Ramos (cell line): ENCODE data around the gene FBXO47.
"Not testable (repeated sequence)": the region's sequence is repeated elsewhere in the genome, so short reads cannot be mapped to it uniquely, and the experiment has no call there.

Source experiments
- in situ Hi-C: fragments of 300-500 bp; cut with MboI; formaldehyde crosslinking; loops from one replicate; pipeline ENCODE4 v1.14.3; 2022; ENCODE audit warnings: low sequenced_read_pairs; ENCODE audit not compliant: unreplicated experiment

FBXO47 gene

DNA sequence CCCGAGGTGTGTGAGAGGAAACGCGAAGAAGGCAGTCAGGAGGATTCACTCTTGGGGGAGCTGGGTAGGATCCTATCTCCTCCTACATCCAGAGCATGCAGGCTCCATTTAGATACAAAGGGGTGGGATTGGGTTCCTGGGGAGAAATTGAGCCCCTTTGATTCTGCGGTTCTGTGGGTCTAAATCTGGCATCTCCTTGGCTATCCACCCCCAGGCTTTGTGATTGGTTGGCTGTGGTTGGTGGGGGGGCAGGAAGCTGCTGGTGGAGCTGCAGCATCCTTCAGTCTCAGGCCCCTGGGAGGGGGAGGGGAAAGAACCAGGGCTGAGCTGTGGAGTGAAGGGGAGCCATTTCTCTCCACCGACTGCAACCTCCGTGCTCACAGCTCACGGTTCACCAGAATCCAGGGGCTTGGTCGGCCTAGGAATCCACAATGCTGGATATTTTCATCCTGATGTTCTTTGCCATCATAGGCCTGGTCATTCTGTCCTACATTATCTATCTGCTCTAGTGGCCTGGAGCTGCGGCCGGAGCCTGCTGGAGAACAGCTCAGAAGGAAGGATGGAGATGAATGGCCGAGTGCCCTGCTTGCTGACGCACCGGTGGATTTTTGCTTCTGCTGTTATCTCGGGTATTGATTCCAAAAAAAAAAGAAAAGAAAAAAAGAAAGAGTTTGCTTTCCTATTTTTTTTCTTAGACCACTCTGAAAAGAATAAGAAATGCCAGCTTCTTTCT is 41.8 kb downstream of the FBXO47 start, which contains the start of gene LASP1NB:
LASP1NB (plus strand) TSS at position 352 of the 733 bp plus-strand sequence.
- in situ Hi-C loops = no loop called here

DNA sequence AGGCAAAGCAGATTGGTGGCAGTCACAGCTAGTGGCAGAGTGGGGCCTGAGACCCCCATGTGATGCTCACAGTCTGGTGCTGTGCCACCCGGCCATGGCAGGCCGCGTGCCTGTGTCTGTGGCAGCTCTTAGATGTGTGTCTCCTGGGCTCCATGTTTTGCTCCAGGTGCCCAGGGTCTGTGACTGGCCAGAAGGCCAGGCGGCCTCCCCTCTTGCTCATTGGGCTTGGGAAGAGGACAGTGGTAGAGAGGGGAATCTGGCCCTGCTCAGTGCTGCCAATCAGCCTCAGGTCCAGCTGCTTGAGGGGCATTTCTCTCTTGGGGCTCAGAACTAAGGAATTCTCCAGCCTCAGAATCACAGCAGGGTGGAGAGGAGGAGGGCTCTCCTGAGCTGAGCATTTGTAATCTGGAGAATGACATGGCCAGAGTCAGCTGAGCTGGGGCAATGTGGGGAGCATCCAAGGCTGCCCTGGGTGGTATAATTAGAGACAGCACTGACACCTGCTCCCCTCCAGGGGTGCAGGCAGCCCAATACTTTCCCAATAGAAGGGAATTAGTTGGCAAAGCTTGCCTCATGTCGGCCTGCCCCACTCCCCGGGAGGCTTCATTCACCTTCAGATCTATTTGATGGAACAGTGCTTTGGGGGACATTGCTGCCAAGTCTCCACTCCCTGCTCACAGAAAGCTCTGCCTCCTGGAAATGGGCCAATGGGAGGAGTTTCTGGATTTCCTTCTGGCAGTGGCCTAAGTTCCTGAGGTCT is 44.5 kb downstream of the FBXO47 start:
- in situ Hi-C loops = no loop called here

GRCh38 chr17:38921756-38922411 is 45.3 kb downstream of the FBXO47 start:
- in situ Hi-C loops = no loop called here

DNA sequence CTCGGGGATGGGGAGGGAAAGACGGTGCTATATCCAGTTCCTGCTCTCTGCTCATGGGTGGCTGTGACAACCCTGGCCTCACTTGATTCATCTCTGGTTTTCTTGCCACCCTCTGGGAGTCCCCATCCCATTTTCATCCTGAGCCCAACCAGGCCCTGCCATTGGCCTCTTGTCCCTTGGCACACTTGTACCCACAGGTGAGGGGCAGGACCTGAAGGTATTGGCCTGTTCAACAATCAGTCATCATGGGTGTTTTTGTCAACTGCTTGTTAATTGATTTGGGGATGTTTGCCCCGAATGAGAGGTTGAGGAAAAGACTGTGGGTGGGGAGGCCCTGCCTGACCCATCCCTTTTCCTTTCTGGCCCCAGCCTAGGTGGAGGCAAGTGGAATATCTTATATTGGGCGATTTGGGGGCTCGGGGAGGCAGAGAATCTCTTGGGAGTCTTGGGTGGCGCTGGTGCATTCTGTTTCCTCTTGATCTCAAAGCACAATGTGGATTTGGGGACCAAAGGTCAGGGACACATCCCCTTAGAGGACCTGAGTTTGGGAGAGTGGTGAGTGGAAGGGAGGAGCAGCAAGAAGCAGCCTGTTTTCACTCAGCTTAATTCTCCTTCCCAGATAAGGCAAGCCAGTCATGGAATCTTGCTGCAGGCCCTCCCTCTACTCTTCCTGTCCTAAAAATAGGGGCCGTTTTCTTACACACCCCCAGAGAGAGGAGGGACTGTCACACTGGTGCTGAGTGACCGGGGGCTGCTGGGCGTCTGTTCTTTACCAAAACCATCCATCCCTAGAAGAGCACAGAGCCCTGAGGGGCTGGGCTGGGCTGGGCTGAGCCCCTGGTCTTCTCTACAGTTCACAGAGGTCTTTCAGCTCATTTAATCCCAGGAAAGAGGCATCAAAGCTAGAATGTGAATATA is 46.6 kb downstream of the FBXO47 start:
- in situ Hi-C loops = no loop called here

DNA sequence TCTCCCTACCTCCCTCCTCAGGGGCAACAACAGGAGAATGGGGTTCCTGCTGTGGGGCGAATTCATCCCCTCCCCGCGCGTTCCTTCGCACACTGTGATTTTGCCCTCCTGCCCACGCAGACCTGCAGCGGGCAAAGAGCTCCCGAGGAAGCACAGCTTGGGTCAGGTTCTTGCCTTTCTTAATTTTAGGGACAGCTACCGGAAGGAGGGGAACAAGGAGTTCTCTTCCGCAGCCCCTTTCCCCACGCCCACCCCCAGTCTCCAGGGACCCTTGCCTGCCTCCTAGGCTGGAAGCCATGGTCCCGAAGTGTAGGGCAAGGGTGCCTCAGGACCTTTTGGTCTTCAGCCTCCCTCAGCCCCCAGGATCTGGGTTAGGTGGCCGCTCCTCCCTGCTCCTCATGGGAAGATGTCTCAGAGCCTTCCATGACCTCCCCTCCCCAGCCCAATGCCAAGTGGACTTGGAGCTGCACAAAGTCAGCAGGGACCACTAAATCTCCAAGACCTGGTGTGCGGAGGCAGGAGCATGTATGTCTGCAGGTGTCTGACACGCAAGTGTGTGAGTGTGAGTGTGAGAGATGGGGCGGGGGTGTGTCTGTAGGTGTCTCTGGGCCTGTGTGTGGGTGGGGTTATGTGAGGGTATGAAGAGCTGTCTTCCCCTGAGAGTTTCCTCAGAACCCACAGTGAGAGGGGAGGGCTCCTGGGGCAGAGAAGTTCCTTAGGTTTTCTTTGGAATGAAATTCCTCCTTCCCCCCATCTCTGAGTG is 47.7 kb downstream of the FBXO47 start:
- in situ Hi-C loops = no loop called here

DNA sequence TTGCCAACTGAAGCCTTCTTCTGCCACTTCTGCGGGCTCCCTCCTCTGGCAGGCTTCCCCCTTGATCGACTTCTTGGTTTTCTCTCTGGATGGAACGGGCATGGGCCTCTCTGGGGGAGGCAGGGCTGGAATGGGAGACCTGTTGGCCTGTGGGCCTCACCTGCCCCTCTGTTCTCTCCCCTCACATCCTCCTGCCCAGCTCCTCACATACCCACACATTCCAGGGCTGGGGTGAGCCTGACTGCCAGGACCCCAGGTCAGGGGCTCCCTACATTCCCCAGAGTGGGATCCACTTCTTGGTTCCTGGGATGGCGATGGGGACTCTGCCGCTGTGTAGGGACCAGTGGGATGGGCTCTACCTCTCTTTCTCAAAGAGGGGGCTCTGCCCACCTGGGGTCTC is 48.3 kb downstream of the FBXO47 start:
- in situ Hi-C loops = no loop called here

DNA sequence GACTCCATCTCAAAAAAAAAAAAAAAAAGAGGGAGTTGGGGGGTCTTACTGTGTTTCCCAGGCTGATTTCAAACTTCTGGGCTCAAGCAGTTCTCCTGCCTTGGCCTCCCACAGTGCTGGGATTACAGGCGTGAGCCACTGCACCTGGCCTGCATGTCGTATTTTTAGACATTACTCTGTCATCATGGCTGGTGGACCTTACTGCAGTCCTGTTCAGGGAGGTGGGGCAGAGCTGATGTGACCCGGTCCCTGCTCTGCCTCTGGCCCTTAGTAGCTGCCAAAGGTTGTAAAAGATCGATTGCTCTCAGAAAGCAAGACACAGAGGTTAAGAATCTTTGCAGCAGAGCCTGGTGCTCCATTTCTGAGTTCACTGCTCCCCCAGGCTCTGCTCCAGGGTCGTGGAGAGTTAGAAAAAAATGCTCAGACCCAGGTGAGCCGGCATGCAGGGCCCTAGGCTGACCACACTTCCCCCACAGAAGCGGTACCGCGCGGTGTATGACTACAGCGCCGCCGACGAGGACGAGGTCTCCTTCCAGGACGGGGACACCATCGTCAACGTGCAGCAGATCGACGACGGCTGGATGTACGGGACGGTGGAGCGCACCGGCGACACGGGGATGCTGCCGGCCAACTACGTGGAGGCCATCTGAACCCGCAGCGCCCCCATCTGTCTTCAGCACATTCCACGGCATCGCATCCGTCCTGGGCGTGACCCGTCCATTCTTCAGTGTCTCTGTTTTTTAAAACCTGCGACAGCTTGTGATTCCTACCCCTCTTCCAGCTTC is 48.9 kb downstream of the FBXO47 start:
- in situ Hi-C loops = no loop called here

DNA sequence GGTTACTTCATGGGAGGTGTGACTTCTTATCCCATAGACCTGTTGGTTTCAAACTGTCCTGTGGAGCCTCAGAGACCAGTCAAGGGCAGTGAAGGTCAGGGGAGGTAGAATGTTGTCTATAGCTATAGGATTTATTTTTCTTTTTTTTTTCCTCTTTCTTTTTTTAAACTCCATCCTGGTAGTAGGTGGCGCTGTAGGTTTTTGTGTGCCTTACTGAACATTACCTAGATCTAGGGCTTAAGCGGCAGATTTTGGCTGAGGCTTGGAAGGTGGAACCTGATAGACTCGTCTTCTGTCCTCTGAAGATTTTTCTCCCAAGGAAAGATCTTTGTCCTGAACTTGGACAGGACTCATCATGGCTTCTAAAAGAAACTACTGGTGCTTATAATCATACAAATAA is 49.9 kb downstream of the FBXO47 start:
- in situ Hi-C loops = no loop called here

DNA sequence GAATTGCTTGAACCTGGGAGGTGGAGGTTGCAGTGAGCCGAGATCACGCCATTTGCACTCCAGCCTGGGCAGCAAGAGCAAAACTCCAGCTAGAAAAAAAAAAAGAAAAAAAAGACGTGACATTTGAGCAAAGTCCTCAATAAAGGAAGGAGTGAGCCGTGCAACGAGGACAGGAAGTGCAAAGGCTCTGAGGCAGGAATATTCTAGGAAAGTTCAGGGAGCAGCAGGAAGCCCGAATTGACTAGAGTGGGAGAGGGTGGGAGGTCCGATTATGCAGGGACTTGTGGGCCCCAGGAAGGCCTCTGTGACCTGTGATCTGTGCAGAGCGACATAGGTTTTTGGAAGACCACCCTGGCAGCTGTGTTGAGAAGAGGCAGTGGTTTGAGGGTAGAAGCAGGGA is 50.4 kb downstream of the FBXO47 start:
- in situ Hi-C loops = no loop called here

DNA sequence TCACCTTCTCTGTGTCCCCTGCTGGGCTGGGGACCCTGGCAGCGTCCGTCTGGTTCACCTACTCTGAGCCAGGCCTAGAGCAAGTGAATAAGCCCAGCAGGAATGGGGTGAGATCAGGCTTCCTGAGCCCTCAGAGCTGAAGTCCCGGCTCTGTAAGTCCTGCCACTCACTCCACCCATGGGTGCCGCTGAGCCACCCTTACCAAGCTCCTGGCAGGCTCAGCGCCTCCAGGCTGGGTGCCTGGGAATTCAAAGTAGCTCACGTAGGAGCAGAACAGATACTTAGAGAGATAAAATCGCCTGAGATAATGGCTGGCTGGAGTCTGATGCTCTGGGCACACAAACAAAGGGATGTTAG is 51.6 kb downstream of the FBXO47 start:
- in situ Hi-C loops = no loop called here

- in situ Hi-C loops = no loop called here
These were observed 52.2 kb downstream of the FBXO47 start for GRCh38 chr17:38914741-38915638.

DNA sequence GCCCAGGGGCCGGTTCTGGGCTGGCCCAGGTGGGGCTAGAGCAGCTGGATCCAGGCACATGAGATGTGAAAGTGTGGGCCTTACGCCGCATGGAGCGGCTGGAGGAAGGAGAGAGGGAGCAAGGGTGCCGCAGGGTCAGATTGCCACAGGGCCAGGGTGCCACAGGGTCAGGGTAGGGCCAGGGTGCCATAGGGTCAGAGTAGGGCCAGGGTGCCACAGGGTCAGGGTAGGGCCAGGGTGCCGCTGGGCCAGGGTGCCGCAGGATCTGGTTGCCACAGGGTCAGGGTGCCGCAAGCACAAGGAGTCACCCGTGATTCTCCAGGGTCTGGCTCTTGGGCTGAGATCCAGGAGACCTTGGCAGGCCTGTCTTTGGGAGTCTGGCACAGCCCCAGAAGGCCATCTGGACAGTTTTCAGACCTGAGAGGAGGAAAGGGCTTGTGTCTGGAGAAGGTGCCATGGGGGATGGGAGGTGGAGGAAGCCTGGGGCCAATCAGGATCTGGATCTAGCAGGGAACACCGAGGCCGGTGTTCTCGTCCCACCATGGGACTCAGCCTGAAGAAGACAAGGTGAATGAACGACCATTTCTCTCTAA is 54.9 kb downstream of the FBXO47 start:
- in situ Hi-C loops = no loop called here

- in situ Hi-C loops = not testable (repeated sequence)
These were observed 55.5 kb downstream of the FBXO47 start for GRCh38 chr17:38911731-38912081.

DNA sequence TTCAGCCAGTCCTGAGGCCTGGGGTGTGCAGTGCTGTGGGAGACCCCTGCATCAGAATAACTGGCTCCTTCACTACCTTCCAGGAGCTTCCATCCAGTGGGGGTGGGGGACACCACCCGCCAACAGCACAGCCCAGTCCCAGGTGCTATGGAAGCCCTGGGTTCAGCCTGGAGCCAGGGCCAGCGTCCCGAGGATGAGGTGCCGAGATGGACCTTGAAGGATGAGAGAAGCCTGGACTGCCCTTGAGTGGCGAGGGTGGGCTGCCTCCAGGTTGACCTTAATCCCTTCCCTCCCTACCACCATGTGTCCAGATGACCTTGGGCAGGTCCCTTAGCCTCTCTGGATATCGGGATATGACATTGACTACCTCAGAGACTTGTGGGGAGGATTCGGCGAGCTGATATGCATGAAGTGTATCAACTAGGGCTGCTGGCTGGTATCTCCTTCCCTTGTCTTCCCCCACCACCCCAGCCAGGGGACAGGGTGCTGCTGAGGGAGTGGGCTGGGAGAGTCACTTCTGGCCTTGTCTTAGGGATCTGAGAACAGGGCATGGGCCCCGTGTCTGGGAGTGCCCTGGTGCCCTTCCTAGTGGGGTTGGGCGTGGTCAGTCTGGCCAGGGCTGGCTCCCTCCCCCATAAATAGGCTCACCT is 56.0 kb downstream of the FBXO47 start:
- in situ Hi-C loops = no loop called here

DNA sequence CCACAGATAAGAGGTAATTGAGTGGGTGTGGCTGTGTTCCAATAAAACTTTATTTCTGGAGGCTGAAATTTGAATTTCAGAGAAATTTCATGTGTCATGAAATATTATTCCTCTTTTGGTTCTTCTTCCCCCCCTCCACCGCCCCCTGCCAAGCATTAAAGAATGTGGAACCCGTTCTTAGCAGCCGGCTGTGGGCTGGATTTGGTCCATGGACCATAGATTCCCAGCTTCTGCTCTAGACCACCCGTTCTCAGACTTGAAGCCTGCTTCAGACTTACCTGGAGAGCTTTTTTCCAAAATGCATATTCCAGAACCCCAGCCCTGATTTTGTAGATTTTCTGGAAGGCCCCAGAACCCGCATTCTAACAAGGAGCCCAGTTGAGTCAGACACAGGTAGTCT is 56.9 kb downstream of the FBXO47 start:
- in situ Hi-C loops = no loop called here

- in situ Hi-C loops = no loop called here
These were observed 58.5 kb downstream of the FBXO47 start for GRCh38 chr17:38908676-38909181.
